Gastroesophageal sphincter (tissue), 3 donors: ENCODE measurements around the gene SLC35F4.

ENCODE experiments used
- POLR2A ChIP-seq, 2 donors: fragments of 450-650 bp; IDR thresholded peaks; one replicate each; pipeline ENCODE4 v1.6.1; 2017; ENCODE audit warnings: antibody characterized with exemption in 2 of 2, mild to moderate bottlenecking in 2 of 2, moderate library complexity in 1 of 2
- TF ChIP-seq, protein P1 (sequence below), 4 experiments: fragments of 200-600 bp in 2 of 4; fragments of 450-650 bp in 2 of 4; sonication (generic) in 1 of 4; IDR thresholded peaks; one replicate each; pipeline ENCODE4 v1.5.1; 2017 to 2019; ENCODE audit warnings: antibody characterized with exemption in 4 of 4, mild to moderate bottlenecking in 2 of 4, moderate library complexity in 2 of 4

DNA sequence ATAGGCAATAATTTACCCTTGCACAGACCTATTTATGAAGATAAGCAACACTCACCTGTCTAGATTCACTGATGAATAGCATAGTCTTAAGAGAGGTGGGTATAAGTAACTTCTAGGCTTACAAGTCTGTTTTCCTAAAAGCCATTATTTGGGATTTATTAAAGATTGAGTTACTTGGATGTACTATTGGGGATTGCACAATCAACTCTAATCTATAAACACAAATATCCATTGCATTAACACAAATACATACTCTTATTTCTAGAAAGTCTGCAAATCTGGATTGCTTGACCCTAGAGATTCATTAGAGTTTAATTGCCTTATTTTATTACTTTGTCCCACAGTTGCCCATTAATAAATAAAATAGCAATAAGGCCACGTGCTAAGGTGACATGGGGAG is 224.1 kb downstream of the SLC35F4 start:
- TF ChIP-seq, protein P1, sequence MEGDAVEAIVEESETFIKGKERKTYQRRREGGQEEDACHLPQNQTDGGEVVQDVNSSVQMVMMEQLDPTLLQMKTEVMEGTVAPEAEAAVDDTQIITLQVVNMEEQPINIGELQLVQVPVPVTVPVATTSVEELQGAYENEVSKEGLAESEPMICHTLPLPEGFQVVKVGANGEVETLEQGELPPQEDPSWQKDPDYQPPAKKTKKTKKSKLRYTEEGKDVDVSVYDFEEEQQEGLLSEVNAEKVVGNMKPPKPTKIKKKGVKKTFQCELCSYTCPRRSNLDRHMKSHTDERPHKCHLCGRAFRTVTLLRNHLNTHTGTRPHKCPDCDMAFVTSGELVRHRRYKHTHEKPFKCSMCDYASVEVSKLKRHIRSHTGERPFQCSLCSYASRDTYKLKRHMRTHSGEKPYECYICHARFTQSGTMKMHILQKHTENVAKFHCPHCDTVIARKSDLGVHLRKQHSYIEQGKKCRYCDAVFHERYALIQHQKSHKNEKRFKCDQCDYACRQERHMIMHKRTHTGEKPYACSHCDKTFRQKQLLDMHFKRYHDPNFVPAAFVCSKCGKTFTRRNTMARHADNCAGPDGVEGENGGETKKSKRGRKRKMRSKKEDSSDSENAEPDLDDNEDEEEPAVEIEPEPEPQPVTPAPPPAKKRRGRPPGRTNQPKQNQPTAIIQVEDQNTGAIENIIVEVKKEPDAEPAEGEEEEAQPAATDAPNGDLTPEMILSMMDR (IDR thresholded peaks at IDR 0.05), result no peak
- TF ChIP-seq POLR2A (IDR thresholded peaks at IDR 0.05), result no peak
